ENCODE results near the gene HBG1. TPM values are rescaled to one million over a fixed set of nuclear protein-coding genes. Genes with fewer than 3 reads are reported as not detected.

The HBG1 gene
- total and polyA plus RNA-seq, 10 of the 15 experiments (the other 5 are each of a cell fraction or from before 2014, with no cell fraction given), result 0.84 to 2.3 (median 1.9) TPM; not detected in 5

- no peak overlapping the region for H2AFZ ChIP-seq (ENCODE audit: control insufficient read depth, low read depth, low read length)
- no peak for FAIRE-seq
These were observed 22.0 kb downstream of the HBG1 start for GRCh38 chr11:5227681-5228080.

More at GRCh38 chr11:5227681-5228080, 22.0 kb downstream of the HBG1 start:
- no peaks in the 10 kb centered on the region for H3K27me3 ChIP-seq (replicated peaks in 1 of 2; ENCODE audit: control insufficient read depth in 2 of 2, insufficient read depth in 2 of 2, low read length in 1 of 2)
- H3K79me2 ChIP-seq (ENCODE audit: control insufficient read depth, insufficient read depth, low read length), result no peaks in the 10 kb centered on the region
- in situ Hi-C loops (cut with MboI), result no loop called here
- H3K4me2 ChIP-seq (ENCODE audit: control insufficient read depth, insufficient read depth), result no peak overlapping the region
- SMC1A ChIA-PET (ENCODE audit: uncharacterized antibody, unreplicated experiment), result no interaction called here
- no peak for ATAC-seq
- no peaks in the 10 kb centered on the region for H3K36me3 ChIP-seq (ENCODE audit: control insufficient read depth in 2 of 2, insufficient read depth in 2 of 2, low read length in 1 of 2)
- 0% methylated on average over 1 of the region's 1 CpG for WGBS (ENCODE audit: insufficient coverage, insufficient replicate concordance, low lambda C conversion rate, missing lambda C conversion rate)
- DNase-seq (ENCODE audit: low read depth, low spot score), result no peak
- H3K9me3 ChIP-seq (replicated peaks; ENCODE audit: control insufficient read depth, insufficient read depth, low read length), result no peaks in the 10 kb centered on the region
- H3K4me3 ChIP-seq, result no peak overlapping the region
- CTCF ChIA-PET, result no interaction called here
- TF ChIP-seq NR2C1 (IDR thresholded peaks at IDR 0.05) (no peak), CHD2 (IDR thresholded peaks at IDR 0.05; ENCODE audit: borderline replicate concordance, low read depth, low read length) (no peak), MXI1 (IDR thresholded peaks at IDR 0.05; ENCODE audit: low read depth, low read length) (no peak), CREB1 (IDR thresholded peaks at IDR 0.05; ENCODE audit: low read depth) (no peak), SMAD5 (IDR thresholded peaks at IDR 0.05; ENCODE audit: low read depth) (no peak), BRCA1 (IDR thresholded peaks at IDR 0.05; ENCODE audit: low read depth, low read length) (no peak), TCF7 (IDR thresholded peaks at IDR 0.05; ENCODE audit: borderline replicate concordance) (no peak)
- TF ChIP-seq, protein P1, sequence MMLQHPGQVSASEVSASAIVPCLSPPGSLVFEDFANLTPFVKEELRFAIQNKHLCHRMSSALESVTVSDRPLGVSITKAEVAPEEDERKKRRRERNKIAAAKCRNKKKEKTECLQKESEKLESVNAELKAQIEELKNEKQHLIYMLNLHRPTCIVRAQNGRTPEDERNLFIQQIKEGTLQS (IDR thresholded peaks at IDR 0.05; ENCODE audit: borderline replicate concordance, extremely low read depth, low read depth, low read length), result no peak
- TF ChIP-seq, protein P2, sequence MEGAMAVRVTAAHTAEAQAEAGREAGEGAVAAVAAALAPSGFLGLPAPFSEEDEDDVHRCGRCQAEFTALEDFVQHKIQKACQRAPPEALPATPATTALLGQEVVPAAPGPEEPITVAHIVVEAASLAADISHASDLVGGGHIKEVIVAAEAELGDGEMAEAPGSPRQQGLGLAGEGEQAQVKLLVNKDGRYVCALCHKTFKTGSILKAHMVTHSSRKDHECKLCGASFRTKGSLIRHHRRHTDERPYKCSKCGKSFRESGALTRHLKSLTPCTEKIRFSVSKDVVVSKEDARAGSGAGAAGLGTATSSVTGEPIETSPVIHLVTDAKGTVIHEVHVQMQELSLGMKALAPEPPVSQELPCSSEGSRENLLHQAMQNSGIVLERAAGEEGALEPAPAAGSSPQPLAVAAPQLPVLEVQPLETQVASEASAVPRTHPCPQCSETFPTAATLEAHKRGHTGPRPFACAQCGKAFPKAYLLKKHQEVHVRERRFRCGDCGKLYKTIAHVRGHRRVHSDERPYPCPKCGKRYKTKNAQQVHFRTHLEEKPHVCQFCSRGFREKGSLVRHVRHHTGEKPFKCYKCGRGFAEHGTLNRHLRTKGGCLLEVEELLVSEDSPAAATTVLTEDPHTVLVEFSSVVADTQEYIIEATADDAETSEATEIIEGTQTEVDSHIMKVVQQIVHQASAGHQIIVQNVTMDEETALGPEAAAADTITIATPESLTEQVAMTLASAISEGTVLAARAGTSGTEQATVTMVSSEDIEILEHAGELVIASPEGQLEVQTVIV (IDR thresholded peaks at IDR 0.05; ENCODE audit: borderline replicate concordance, partially characterized antibody), result no peak
- H3K9ac ChIP-seq (ENCODE audit: control insufficient read depth, insufficient read depth, low read length), result no peak overlapping the region
- RAD21 ChIA-PET (ENCODE audit: unreplicated experiment), result no interaction called here
- H4K20me1 ChIP-seq (ENCODE audit: control insufficient read depth, insufficient read depth), result no peaks in the 10 kb centered on the region
- intact Hi-C loops (cut with micrococcal nuclease; ENCODE audit: unreplicated experiment), result no loop called here
- H3K27ac ChIP-seq (ENCODE audit: control insufficient read depth, insufficient read depth), result no peak overlapping the region
- no peaks in the 10 kb centered on the region for H3K4me1 ChIP-seq (ENCODE audit: control insufficient read depth, insufficient read depth, low read length)
- no TSS peak for BruUV-seq (replicated peaks)
- POLR2A ChIA-PET, result no interaction called here

Measured in GM12878 (cell line).